GM18868 (cell line): ENCODE data around the gene PIKFYVE.
A peak's percentile ranks its signal among the peaks of the same experiment; 100 is the strongest.
"Not testable (repeated sequence)": the region's sequence is repeated elsewhere in the genome, so short reads cannot be mapped to it uniquely, and the experiment has no call there.

Experiments
- ATAC-seq: cut with Tn5 transposase; IDR thresholded peaks from one replicate; pipeline ENCODE4 v1.9.1; 2021; ENCODE audit warnings: mild to moderate bottlenecking, moderate library complexity; ENCODE audit not compliant: unreplicated experiment

Gene PIKFYVE

DNA sequence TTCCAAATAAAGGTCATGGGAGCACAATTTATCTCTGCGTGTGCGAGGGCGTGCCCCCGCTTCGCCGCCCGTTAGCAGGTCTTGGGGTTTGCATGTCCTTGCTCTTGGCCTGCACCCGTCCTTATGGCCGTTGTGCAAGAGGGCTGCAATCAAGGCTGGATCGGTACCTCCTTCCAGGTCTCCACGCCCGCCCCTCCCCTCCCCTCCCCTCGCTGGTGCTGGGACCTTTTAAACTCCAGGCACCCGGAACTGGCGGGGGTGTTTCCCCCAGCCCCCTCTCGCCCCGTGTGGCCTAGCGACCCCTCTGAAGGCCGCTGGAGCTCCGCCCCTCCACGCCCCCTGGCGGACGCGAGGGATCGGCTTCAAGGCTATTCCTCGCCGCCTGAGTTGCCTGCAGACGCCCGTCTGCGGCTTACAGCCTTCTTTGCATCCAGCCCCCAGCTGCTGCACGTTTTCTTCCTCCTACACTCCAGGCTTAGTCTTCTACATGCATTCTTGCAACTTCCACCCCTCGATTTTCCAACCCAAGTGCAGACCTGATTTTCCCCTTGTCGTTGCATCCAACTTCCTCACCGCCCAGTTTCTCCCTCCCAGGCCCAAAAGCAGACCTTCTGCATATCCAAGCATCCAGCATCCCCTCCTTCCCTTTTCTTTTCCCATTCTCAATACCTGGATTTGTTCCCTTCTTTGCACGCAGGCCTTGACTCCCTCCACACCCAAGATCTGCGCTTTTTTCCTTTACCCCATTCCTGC is 11.8 kb upstream of the PIKFYVE start:
- ATAC-seq: peak; percentile 70

DNA sequence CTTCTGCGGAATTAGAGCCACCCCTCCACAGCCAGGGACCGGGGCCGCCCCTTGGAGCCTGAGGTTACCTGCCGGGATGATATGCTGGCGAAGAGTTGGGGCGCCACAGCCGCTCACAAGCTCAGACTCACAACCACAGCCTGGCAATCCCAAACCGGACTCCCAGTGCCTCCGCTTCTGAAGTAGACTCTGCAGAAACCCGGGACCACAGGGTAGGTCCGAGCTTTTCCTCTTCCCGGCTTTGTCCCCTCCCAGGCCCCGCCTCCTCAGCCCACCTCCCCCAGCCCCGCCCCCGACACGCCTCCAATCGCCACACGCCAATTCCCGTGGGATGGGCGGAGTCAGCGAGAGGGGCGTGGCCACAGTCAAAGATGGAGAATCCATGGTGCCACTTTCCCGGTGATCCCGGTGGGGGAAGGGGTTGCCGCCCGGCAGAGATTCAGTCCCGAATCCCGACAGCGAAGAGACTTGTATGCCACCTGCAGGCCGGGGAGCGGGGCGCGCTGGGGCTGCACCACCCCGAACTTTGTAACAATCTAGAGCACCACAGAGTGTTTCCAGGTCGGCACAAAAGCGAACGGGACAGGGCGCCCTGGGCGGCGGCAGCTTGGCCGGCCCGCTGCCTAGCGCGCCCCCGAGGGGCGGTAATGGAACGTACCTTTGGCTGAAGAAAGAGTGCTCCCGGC is 11.0 kb upstream of the PIKFYVE start, which contains the start of gene IDH1:
IDH1 (minus strand) TSS at position 201 of the 686 bp plus-strand sequence. CDS start 3,520 bp downstream, outside the sequence.
- ATAC-seq: peak; percentile 76

DNA sequence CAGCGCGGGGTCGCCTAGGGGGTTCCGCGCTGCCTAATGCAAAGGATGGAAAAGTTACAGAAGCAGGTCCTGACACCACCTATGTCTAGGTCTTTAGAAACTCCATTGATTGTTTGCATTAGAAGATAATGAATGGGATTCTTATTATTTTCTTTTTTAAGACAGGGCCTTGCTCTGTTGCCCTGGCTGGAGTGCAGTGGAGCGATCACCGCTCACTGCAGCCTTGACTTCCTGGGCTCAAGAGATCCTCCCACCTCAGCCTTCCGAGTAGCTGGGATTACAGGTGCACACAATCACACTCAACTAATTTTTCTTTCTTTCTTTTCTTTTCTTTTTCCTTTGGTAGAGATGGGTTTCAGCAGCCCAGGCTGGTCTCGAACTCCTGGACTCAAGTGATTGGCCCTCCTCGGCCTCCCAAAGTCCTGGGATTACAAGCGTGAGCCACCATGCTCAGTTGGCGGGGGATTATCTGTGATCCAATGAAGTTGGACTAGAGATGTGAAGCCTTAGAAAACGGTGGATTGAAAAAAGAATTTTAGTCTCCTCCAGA is 10.4 kb upstream of the PIKFYVE start:
- peak; percentile 11 for ATAC-seq

DNA sequence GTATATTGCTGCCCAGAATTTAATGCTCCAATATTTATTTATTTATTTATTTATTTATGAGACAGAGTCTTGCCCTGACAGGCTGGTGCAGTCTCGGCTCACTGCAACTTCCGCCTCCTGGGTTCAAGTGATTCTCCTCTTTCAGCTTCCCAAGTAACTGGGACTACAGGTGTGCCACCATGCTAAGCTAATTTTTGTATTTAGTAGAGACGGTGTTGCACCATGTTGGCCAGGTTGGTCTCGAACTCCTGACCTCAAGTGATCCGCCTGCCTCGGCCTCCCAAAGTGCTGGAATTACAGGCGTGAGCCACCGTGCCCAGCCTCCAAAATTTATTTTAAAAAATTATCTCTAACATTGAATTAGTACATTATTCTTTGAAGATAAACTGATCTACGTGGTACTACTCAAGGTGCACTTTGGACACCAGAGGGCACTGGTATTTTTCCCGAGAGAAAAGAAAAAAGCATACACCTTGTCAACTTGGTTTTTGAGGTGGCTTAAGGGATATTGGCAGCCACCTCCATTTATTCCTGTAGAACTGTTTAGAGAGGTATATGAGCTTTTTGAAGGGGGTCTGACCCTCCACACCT is 9.8 kb upstream of the PIKFYVE start:
- no peak for ATAC-seq

DNA sequence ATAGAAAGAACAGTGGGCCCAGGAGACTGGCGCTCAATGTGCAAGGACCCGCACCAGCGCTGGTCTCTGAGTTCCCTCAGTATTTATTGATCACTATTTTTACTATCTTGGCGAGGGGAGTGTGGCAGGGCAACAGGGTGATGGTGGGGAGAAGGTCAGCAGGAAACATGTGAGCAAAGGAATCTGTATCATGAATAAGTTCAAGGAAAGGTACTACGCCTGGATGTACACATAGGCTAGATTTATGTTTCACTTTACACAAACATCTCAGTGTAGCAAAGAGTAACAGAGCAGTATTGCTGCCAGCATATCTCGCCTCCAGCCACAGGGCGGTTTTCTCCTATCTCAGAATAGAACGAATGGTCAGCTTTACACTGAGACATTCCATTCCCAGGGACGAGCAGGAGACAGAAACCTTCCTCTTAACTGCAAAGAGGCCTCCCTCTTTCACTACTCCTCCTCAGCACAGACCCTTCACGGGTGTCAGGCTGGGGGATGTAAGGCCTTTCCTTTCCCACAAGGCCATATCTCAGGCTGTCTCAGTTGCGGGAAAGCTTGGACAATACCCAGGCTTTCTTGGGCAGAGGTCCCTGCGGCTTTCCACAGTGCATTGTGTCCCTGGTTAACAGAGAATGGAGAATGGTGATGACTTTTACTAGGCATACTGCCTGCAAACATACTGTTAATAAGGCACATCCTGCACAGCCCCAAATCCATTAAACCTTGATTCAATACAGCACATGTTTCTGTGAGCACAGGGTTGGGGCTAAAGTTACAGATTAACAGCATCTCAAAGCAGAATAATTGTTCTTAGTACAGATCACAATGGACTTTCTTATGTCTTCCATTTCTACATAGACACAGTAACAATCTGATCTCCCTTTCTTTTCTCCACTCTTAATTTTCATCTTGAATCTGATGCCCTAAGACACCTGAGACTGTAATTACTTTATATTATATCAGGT is 8.9 kb upstream of the PIKFYVE start:
- not testable (repeated sequence) for ATAC-seq

DNA sequence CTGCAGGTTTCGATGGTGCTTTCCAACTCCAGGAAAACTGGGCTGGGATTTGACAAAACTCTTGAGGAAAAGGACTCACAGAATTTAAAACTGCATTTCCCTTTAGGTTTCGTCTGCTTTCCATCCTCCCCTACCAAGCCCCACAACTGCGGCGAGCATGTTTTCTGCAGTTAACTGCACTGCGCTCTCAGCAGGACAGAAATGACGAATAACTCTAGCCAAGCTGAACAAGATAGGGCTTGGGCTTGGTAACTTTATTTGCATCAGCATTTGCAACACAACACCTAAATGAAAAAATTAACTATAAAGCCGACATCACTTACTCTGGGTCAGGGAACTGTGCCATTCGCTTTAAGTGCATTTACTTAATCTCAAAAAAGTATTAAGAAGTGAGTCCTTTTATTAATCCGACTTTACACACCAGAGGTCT is 669 bp upstream of the PIKFYVE start:
- ATAC-seq: peak; percentile 48

DNA sequence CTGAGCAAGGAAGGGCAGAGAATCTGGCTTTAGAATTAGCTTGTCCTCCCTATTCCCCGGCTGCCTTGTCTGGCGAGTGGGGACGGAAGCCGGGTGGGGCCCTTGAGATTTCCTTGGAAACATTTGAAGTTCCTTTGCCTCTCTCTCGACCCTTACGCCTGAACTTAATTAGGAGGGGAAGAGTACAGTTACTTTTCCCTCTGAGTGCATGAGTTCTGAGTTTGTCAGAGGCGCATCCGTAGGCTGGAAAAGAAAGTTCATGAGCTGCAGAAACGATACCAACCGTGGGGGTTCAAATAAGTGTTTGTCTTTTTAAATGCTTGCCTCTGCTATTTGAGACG is 468 bp downstream of the PIKFYVE start:
- ATAC-seq: peak; percentile 1

DNA sequence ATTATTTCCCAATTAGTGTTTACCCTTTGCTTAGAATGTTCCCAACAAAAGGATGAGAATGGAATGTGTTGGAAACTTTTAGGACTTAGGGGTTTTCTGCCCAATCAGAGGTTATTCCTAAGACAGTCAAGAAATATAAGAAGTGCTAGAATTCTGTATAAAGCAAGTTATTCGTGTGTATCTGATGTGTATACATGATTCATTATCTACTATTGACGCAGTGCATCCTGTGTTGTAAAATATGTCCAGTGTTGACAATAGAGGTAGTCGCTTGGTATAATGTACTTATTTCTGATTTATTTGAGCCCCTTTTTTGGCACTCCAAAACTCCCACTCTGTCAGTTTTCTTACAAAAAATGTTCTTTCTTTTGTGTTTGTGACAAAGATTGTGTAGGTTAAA is 881 bp downstream of the PIKFYVE start:
- no peak for ATAC-seq

DNA sequence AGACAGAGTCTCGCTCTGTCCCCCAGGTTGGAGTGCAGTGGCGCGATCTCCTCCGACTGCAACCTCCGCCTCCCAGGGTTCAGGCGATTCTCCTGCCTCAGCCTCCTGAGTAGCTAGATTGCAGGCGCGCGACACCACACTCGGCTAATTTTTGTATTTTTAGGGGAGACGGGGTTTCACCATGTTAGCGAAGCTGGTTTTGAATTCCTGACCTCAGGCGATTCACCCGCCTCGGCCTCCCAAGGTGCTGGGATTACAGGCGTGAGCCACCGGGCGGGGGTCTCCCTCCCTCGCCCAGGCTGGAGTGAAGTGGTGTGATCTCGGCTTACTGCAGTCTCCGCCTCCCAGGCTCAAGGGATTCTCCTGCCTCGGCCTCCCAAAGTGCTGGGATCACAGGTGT is 1.5 kb downstream of the PIKFYVE start:
- not testable (repeated sequence) for ATAC-seq

DNA sequence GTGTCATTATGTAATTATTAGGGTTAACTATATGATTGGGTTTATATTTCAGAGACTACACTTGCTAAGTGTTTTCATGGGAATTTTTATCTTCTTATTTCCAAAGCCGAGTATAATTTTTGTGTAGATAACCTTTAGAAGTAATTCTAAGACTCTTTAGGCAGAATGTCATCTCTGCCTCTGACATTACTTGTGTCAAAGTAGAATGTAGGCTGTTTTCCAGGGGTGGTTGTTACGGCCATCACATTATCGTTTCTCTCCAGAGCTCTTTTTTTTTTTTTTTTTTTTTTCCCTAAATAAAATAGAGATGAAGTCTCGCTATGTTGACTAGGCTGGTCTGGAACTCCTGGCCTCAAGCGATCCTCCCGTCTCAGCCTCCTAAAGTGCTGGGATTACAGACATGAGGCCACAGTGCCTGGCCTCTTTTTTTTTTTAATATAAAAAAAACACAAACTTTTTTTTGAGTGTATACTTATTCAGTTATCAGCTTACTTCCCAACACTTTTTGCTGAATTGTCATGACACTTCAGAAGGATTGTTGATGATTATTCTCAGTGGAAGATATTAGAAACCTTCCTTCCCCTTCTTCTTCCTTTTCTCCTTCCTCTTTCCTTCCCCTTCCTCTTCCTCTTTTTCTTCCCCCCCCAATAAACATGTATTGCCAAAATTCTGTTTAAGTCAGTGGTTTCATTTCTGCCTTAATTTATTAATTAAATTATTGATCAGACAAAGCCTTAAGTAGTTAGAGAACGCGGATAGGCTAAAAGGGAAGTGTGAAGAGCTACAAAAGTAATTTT is 2.3 kb downstream of the PIKFYVE start:
- no peak for ATAC-seq

DNA sequence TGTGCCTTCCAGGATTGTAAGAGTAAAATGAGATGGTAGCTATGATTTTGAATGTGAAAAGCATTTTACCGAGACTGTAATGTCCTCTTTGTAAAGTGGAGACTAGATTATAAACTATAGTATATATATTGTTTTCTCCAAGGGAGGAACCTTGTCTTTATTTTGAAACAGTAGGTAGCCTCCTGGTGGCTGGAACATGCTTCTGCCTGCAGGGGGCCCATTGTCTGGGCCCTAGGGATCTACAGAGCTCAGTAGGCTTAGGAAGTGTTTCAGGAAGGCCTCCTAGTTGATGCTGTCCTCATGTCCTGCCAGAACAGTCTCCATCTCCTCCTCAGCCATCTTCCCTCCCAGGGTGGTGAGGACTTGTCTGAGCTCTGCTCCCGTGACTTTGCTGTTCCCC is 3.0 kb downstream of the PIKFYVE start:
- ATAC-seq: no peak

DNA sequence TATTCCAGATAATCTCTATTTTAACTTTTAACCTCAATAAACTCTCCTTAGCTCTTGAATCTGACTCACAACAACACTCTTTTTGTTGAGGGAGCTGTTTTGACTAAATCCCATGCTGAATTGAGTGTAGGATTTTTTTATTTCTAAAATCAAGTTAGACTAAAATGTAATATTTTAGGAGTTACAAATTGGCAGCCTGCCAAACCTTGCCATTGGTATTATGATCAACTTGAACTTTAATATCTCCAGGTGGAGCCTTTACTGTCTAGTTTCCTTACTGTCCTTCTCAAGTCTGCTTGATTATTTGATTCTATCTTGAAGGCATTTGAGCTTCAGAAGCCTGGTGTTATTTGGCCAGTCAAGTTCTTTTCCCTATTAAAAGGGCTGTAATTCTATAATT is 8.7 kb downstream of the PIKFYVE start:
- ATAC-seq: no peak

DNA sequence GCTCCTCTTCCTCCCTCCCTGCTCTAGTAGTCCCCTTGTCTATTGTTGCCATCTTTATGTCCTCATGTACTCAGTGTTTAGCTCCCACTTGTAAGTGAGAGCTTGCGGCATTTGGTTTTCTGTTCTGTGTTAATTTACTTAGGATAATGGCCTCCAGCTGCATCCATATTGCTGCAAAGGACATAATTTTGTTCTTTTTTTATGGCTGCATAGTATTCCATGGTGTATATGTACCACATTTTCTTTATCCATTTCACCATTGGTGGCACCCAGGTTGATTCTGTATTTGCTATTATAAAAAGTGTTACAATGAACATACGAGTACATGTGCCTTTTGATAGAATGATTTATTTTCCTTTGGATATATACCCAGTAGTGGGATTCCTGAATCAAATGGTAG is 12.5 kb downstream of the PIKFYVE start:
- no peak for ATAC-seq

DNA sequence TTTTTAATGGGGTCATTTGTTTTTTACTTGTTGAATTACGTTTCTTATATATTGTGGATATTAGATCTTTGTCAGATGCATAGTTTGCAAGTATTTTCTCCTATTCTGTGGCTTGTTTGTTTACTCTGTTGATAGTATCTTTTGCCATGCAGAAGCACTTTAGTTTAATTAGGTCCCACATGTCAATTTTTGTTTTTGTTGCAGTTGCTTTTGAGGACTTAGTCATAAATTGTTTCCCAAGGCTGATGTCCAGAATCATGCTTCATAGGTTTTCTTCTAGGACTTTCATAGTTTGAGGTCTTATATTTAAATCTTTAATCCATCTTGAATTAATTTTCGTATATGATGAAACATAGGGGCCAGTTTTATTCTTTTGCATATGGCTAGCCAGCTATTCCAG is 13.2 kb downstream of the PIKFYVE start:
- no peak for ATAC-seq

DNA sequence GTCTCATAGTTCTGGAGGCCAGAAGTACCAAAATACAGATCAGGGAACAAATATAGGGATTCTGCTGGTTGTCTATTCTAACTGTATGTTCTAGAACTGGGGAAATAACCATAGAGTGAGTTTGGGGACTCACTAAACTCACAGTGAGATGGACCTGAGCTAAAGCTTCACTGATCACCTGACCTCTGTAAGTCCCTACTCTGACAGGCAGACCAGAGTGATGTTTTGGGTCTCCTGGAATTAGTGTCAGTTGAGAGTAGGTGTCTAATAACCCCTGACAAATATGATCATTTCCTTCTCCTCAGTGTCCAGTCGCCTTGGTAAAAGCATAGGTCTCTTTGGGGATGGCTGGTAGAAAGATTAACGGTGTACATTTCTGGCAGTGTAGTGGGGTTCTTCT is 14.2 kb downstream of the PIKFYVE start:
- peak; percentile 34 for ATAC-seq

DNA sequence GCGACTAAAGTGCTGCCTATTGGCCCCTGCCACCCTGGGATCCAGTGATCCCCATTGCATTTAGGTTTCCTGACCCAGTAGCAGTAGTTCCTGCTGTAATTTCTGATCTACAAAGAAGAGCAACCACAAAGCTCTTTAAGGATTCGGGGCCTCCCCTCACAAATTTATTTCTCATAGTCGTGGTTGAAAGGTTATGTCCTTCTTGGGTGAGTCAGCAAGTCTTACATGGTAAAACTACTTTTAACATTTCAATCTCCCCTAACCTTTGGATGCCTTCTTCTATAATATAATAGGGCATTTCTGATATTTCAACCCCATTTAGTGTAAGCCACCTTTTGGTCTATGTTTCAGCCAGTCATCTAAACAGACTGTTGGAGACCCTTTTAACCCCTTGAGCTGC is 14.9 kb downstream of the PIKFYVE start:
- ATAC-seq: peak; percentile 90

DNA sequence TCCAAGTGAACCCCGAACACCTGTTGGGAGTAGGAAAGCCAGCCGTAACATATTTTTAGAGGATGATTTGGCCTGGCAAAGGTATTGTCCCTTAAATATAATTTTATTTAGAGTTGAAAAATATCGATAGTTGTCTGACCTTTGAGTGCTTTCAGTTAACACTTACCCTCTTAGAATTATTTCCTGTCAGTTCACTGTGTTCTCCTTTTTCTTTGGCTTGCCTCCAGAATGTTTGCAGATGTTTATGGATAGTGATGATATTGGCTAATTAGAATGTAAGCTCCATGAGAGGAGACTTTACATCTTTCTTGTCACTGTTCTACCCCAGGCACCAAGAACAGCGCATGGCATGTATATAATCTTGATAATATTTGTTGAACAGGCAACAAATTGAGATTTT is 19.8 kb downstream of the PIKFYVE start:
- ATAC-seq: no peak

DNA sequence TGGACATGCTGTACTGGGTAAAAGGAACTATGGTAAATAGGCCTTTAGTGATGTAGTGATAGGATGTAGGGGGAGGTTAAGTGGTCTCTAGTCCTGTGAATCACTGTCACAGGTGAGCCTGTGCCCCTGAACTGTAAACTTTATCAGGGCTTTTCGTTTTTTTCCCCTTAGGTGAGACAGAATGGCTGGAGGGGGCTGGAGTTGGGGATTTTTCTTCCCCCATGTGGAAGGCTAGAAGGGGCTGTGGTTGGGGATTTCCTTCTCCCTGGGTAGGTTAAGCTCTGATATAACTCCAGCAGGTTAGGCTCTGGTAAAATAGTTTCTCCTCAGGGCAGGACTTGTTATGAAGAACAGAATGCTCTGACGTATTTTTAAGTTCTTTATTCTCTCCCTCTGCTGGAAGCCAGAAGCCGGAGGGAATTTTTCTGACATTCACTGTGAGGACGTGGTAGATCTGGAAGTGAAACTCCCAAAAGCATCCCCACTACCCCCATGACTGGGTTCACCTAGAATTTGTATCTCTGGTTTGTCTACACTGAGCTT is 28.5 kb downstream of the PIKFYVE start:
- peak; percentile 71 for ATAC-seq

DNA sequence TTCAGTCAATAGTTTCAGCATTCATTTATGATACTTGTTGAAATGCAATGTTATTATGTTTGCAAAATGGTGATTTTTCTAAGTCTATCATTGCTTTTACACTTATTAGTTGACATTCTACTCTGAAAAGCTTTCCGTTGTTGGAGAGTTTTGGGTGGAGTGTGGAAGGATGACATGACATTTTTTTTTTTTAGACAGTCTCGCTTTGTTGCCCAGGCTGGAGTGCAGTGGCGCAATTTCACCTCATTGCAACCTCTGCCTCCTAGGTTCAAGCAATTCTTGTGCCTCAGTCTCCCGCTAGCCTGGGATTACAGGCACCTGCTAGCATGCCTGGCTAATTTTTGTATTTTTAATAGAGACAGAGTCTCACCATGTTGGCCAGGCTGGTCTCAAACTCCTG is 29.8 kb downstream of the PIKFYVE start:
- no peak for ATAC-seq

DNA sequence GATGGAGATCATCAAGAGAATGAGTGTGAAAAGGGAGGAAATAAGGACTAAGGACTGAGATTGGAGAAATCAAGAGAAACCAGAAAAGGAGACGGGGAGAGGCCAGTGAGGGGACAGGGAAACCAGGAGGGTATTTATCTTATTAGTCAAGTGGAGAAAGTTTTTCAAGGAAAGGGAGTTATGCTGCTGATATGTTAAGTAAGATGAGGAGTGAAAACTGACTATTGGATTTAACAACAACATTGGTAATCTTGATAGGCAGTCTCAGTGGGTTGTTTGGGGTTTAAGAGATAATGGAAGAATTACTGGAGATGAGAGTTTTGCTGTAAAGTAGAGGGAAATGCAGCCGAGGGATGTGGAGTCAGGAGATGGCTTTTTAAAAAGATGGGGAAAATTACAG is 30.6 kb downstream of the PIKFYVE start:
- no peak for ATAC-seq
